Colon (tissue), 2 donors: ENCODE results near the gene PLPPR5.
"Not testable (repeated sequence)": the region's sequence is repeated elsewhere in the genome, so short reads cannot be mapped to it uniquely, and the experiment has no call there.

Experiments
- FAIRE-seq: peaks from 2 replicates; lab custom pipeline; 2012; peaks lifted over from hg19 to GRCh38; lab: Jason Lieb, UNC
- donor health status: control.
- donor health status: control.

Gene PLPPR5, protein sequence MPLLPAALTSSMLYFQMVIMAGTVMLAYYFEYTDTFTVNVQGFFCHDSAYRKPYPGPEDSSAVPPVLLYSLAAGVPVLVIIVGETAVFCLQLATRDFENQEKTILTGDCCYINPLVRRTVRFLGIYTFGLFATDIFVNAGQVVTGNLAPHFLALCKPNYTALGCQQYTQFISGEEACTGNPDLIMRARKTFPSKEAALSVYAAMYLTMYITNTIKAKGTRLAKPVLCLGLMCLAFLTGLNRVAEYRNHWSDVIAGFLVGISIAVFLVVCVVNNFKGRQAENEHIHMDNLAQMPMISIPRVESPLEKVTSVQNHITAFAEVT

GRCh38 chr1:99004861-99005442 lies at the start of gene PLPPR5:
Gene PLPPR5, minus strand, starts transcription at chr1:99004861. Its CDS starts 190 bp downstream, at chr1:99004671.
- FAIRE-seq = no peak

DNA sequence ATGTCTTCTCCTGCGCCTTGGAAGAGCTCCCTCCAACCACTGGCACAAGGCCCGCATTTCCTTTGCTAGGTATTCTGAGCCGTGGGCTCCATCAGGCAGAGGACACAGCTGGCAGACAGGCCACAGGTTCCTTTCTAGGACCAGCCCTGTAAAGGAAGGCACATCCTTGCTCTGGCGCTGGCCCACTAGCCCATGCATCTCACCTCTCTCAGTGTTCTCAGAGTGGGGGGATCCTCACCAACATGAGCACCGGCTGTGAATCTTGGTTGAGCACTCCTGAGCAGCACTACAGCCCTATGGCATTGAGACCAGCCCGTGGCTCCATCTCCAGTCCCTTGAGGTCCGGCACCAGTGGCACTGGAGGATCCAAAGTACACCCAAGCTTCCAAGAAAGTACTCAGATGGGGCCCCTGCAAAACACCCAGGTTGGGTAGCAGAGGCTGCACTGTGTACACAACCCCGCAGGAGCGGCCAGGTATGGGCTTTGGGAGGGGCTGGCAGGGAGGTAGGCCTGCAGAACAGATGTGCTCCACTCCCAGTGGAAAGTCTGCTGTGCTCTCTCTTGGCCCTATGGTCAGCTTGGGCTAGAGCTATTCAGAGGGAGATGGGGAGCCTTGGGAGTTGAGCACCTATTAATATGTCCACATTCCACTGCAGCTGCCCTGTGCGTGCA lies 47.1 kb upstream of the PLPPR5 start:
- no peak for FAIRE-seq

- no peak for FAIRE-seq
These were observed 45.1 kb upstream of the PLPPR5 start for GRCh38 chr1:99049745-99050144.

DNA sequence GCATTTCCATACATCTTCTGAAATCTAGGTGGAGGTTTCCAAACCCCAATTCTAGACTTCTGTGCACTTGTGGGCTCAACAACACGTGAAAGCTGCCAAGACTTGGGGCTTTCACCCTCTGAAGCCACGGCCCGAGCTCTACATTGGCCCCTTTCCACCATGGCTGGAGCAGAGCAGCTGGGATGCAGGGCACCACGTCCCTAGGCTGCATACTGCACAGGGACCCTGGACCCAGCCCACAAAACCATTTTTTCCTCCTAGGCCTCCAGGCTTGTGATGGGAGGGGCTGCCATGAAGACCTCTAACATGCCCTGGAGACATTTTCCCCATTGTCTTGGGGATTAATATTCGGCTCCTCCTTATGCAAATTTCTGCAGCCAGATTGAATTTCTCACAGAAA lies 32.1 kb upstream of the PLPPR5 start:
- not testable (repeated sequence) for FAIRE-seq

DNA sequence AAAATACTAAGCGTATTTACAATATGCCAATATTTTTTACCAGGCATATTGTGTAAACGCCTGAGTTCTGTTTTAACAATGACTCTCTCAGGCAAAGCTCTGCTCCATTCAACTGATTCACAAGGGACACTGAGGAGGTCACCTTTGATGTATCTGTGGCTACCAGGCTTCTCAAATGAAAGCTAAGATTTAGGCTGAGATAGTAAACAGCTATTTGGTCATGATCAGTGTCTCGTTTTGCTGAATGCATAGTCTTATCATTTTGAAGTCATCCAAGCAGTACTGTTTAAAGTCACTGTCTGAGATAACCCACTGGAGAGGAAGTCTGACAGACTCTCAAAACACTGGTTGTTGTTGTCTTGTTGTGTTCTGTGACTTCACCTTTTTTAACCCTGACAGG lies 13.7 kb upstream of the PLPPR5 start:
- no peak for FAIRE-seq

DNA sequence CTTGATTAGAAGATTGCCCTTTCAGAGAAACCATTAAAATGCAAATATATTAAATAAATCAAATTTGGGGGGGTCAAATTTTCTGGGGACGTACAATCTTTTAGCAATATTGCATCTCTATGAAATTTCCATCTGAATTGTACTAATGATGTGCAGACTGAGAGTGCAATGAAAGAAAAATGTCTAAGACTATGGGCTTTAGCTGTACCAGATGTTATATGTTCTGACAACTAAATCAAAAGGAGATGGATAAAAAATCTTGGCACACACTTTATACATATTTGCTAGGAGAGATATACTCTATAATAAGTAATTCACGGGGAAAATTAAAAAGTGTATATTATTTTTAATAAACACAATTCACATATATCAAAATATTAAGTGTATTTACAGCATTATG lies 13.0 kb upstream of the PLPPR5 start:
- no peak for FAIRE-seq

DNA sequence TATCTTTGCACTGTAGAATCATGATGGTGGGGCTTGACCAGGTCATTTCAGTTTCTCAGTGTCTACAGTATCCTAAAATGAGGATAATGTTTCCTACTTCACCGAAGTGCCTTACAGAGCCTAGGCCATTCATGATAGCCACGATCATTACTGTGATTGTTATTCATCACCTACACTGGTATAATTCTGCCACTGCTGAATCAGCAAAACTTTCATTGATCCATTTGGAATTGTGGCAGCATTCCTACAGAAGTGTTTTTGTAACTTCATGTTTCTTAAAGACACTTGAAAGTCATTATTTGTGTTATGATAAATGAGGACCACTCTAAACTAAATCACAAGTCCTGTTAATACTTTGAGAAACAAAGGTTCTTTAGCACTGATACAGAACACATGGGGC lies 6.0 kb upstream of the PLPPR5 start:
- no peak for FAIRE-seq

GRCh38 chr1:99007366-99007765 lies 2.7 kb upstream of the PLPPR5 start:
- FAIRE-seq = no peak

- no peak for FAIRE-seq
These were observed 879 bp upstream of the PLPPR5 start for GRCh38 chr1:99005537-99005942.

- FAIRE-seq = no peak
These were observed 304 bp downstream of the PLPPR5 start for GRCh38 chr1:99004254-99004860.

DNA sequence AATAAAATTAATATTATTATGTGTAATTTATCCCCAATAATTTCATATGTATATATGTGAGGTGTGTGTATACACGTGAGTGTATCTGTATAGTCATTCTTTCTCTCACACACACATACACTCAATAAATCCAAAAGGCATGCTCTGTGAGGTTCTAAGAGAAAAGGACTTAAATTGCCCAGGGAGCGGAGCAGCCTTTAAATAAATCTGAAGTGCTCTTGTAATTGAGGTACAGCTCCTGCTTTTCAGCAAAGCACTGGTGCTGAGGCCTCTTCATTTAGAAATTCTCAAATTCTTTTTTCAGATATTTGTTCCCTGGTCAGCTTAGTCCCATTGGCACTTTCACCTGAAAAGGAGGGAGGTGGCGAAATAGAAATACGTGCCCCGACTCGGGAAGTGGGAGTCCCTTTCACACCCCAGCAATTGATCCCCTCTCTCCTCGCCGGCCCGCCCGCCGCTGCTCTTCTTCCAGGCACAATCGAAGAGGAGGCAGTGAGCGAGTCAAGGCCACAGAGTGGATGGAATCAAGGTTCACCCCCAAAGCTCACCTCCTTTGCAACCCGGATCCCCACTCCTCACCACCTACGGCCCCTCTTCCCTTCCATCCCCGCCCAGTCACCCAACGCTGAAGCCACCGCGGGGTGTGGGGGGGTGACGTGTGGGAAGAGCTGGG lies 944 bp downstream of the PLPPR5 start:
- FAIRE-seq = no peak

DNA sequence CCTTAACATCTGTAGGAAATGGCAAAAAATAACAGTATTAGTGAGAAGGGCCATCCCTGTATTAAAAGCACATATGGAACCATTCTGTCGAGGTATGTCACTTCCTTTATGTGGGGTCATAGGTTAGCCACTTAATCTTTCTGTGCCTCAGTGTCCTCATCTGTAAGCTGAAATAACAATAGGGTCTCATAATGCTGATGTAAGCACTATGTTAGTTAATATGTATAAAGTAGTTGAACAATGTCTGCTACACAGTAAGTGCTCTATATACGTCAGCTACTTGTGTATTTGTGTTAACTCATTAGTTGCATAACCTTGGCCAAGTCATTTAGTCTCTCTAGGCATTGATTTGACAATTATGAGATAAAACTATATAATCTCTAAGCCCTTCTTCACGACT lies 11.8 kb downstream of the PLPPR5 start:
- FAIRE-seq = no peak

- no peak for FAIRE-seq
These were observed 13.3 kb downstream of the PLPPR5 start for GRCh38 chr1:98991127-98992012.

DNA sequence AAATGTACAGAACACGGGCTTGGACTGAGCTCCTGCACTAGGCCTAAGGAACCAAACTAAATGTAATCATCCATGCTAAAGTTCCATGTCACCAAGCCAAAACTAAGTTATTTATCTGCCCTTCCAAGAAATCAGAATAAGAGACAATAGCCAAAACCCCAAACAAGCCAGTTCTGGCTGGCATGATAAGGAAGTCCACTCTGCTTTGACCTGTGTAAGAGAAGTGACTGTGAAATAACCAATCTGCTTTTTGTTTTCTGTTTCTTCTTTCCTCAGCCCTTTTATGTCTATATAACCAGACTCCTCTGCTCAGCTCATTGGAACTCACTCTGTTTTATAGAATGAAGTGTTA lies 15.1 kb downstream of the PLPPR5 start:
- FAIRE-seq = no peak

GRCh38 chr1:98988904-98989555 lies 15.6 kb downstream of the PLPPR5 start:
- no peak for FAIRE-seq

- FAIRE-seq = no peak
These were observed 19.0 kb downstream of the PLPPR5 start for GRCh38 chr1:98985687-98986086.

- no peak for FAIRE-seq
These were observed 22.6 kb downstream of the PLPPR5 start for GRCh38 chr1:98981917-98982513.

GRCh38 chr1:98979463-98979862 lies 25.2 kb downstream of the PLPPR5 start:
- FAIRE-seq = no peak

- no peak for FAIRE-seq
These were observed 28.9 kb downstream of the PLPPR5 start for GRCh38 chr1:98975810-98976209.

DNA sequence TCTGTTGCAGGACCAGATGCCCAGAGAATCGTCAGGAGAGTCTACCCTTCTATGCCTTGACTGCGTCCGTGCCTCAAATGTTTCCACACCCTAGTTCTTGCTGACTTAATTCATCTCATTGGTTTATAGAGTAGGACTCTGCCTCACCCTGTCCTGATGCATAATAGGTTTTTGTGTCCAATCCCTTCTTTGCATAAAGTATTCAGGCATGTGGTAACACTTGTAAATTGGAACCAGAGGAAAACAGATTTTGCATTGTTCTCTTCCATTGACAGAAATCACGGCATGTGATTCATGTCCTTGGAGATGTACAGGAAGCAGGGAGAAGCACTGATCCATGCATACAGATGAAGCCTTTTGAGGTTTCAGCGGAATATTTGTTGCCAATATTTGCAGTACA lies 29.5 kb downstream of the PLPPR5 start:
- no peak for FAIRE-seq
